Fibroblast of skin of right biceps (primary cell): ENCODE results near the gene ERRFI1.

ENCODE experiments used
- DNase-seq: peaks from one replicate; pipeline ENCODE4 v3.0.0-alpha.2; 2013

Gene ERRFI1

DNA sequence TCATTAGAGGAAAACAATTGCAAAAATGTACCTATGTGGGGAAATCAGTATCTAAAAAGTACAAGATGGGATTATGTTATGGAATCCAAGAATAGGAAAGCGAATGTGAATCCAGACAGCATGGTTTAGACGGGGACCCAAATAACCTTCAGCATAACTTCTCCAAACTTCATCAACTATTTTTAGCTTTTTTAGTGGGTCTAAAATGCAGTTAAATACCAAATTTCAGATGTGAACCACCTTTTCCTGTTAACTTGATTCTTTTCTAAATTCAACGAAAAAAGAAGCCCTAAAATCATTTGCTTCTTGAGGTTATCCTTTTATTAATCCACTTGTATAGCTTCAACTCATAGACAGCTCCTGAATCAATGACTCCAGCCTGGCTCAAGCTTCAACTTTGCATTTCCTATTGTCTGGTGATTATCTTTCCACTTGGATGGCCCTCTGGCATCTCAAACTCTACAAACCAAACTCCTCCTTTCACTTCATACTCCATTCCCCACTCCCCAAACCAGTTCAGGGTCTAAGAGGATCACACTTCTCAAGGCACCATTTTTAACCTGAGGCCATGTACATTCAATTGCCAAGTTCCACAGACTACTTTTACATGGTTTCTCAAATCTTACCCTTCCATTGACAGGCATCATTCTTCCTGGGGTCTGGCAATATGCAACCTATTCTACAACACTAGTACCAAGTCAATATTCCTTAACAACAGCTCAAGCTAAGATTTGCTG, 7.4 kb downstream of the ERRFI1 start:
- no peak for DNase-seq

GRCh38 chr1:8017495-8018197, 8.5 kb downstream of the ERRFI1 start:
- peak; percentile 89 for DNase-seq

- DNase-seq: no peak
These were observed 9.2 kb downstream of the ERRFI1 start for GRCh38 chr1:8016895-8017241.

GRCh38 chr1:8016210-8016894, 9.8 kb downstream of the ERRFI1 start:
- no peak for DNase-seq

DNA sequence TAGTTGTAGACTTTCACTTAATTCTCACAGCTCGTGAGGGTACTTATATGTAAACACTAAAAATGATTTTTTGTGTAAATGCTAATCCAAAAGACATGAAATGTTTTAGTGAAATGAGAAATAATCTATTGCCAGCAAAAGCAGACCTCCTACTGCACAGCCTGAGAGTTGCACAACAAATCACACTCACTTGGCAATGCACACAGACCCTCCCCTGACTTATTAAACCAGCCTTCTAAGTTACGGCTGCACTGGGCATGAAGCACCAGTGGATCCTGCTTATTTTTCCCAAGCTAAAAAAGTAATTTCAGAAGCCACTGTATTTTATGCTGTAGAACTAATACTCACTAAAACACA, 10.3 kb downstream of the ERRFI1 start:
- DNase-seq: peak; percentile 27

- peak; percentile 88 for DNase-seq
These were observed 10.9 kb downstream of the ERRFI1 start for GRCh38 chr1:8015036-8015808.

DNA sequence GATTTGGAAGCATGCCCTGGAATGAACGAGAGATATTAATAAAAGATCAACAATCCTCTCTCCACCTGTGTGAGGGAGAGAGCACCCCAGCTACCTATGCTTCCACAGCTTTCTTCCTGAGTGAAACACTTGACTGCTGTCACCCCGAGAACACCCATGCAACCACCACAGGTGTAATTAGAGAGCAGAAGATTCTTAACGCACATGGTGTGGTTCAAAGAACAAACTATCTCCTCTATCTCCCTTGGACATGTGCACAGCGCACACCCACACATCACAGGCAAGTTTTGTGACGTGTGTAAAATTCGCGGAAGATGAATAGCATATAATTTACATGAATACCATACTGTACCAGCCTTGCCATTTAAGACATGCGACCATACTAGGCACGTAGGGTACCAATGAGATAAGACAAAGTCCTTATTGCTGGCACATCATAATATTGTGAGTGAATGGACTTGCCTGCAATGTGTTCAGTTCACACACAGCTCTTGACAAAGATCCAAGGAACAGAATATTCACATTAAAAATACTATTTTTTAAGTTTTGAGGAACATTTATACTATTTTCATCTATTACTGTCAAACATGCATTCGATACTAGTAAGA, 11.6 kb downstream of the ERRFI1 start:
- DNase-seq: no peak

DNA sequence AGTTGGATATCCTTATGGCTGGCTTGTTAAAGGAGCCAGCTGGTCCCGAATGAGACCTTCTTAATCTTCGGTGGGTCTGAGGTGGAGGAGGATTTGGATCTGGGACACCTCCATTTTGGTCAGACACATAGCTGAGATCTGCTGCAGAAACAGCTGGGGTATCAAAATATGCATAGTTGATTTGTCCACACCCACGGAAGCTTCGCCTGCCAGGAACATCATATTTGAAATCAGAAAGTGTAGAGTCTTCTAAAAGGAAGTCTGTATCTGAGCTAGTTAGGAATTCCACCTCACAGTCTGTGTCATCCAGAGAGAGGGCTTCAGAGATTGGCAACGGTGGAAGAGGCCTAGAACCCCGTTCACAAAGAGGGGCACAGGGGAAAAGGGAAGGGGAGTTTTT, 12.3 kb downstream of the ERRFI1 start:
- no peak for DNase-seq

DNA sequence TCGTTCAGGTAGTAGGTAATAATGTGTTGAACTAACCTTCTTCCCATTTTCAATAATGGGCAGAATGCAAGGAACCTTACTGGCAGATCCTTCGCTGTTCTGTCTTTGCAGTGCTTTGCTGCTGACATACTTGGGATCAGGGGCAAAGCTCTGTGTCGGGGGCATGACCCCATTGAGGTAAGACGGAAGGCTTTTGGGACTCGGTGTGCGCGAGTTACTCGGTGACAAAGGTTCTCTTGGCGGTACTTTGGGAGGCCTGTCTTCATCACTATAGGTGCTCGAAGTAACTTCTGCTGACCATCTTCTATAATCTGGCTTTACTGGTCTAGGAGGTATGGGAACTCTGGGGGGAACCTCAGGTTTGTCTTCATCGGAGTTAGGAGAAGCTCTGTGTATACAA, 12.7 kb downstream of the ERRFI1 start:
- no peak for DNase-seq

- DNase-seq: no peak
These were observed 13.2 kb downstream of the ERRFI1 start for GRCh38 chr1:8012955-8013354.

DNA sequence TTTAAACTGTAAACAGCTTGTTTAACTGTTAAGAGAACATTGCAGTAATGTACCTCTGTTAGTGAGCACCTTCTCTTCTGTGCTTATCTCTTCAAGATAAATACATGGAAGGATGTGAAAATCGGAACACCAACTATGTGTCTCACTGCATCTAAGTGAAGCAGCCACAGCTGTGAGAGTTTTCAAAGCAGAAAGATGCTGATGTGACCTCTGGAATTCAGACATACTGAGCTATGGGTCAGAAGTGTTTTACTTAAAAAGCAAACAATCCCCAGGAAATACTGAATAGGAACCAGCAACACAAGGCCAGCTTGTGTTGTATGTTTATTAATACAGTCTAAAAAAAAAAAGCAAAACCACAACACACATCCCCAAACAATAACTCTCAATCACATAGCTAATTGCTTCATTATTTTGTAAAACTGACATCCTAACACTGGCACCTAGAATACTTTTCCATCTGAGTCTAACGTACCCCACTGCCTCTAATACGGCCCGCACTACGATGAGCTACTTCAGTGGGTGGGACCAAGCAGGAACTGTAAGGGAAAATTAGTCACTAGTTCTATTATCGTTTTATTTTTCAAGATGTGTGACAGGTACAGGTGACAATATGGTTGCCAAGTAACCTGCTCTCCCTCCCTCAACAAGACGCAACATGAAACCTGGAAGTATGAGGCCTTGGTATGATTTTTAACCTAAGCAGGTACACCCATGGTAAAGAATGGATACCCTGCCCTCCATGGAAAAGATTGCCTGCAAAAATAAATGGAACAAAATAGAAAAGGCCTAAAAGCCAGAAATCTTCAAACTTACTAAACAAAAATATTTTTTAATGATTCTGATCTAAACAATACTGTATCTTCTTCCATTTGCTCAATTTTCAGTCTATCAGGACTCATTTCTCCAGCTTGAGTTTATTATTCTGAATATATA, 13.9 kb downstream of the ERRFI1 start:
- no peak for DNase-seq

DNA sequence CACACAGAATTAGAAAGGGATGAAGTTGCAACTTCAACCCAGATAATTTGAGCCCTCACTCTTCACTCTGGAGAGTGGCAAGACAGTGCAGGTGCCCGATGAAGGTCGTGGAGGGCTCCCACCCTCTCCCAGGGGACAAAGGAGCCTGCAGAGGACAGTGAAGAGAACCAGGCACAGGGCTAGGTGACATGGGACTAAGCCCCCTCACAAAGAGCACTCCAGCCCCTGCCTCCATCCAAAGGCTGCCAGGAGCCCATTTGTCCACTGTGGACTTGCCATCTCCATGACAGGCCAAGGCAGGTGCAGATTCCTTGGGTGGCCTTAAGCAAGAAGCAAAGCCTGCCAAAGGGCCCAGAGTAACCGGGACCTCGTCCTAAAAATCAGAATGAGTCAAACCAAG, 15.1 kb downstream of the ERRFI1 start:
- no peak for DNase-seq

DNA sequence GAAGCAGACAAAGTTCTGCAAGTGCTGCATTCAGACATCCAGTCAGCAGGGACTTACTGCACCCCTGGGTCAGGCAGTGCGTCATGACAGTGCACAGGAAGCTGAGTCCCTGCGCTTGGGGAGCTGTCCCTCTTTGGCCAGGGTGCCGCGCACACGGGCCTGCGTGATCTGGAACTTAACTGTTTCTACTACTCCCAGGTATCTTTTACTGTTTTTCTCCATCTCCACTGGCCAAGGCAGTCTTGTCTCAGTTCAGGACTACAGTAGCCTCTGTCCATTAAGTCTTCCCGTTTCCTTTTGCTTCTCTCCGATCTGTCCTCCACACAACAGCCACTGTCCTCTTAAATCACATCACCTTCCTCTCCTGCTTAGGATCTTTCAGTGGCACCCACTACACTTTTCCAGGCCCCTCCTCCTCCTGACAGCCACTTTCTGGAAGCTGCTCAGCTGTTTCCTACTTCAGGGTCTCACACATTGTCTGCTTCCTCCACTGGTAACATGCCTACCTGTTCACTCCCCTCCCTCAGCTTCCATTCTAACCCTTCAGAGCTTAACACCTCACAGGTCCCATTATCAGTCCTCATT, 15.9 kb downstream of the ERRFI1 start:
- no peak for DNase-seq

GRCh38 chr1:8009043-8010002, 16.8 kb downstream of the ERRFI1 start:
- DNase-seq: no peak

- no peak for DNase-seq
These were observed 19.8 kb downstream of the ERRFI1 start for GRCh38 chr1:8006037-8006963.

- peak; percentile 97 for DNase-seq
These were observed 21.1 kb downstream of the ERRFI1 start for GRCh38 chr1:8004803-8005573.

GRCh38 chr1:8004113-8004802, 21.9 kb downstream of the ERRFI1 start:
- DNase-seq: no peak
